Effector CD4-positive, alpha-beta T cell (primary cell): Measurements from ENCODE around the gene TNS1.

Experiments used
- DNase-seq: peaks from one replicate; pipeline ENCODE4 v3.0.0-alpha.2; 2020

TNS1 gene

DNA sequence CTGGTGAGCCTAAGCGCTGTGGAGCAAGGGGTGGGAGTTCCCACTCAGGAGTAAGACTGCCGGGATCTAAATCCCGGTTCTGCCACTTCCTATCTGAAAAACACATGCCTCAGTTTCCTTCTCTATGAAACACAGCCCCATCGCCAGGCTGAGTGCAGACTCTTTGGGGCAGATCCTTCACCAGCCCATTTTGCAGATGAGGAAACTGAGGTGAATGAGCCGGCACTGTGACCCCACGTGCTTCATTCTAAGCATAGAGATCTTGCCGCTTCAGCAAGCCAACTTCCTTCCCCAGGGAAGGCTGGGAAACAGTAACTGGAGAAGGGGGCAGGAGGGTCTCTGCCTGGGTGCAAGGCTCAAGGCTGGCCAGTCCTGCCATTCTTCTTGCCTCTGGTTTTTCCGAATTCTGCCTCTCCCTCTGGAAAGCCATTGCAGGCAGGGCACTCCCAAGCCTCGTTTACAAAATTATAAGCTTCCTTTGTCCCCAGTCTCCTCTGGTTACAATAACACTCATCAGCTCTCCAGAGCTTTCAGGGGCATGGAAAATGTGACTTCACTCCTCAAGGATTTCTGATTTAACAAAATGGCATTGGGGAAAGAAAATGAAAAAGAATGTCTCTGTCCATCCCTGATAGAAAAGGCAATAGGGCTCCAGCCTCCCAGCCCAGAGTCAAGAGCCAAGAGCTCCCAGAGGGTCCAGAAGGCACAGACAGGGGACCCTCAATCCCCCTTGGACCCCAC lies 249.2 kb downstream of the TNS1 start:
- DNase-seq: no peak

DNA sequence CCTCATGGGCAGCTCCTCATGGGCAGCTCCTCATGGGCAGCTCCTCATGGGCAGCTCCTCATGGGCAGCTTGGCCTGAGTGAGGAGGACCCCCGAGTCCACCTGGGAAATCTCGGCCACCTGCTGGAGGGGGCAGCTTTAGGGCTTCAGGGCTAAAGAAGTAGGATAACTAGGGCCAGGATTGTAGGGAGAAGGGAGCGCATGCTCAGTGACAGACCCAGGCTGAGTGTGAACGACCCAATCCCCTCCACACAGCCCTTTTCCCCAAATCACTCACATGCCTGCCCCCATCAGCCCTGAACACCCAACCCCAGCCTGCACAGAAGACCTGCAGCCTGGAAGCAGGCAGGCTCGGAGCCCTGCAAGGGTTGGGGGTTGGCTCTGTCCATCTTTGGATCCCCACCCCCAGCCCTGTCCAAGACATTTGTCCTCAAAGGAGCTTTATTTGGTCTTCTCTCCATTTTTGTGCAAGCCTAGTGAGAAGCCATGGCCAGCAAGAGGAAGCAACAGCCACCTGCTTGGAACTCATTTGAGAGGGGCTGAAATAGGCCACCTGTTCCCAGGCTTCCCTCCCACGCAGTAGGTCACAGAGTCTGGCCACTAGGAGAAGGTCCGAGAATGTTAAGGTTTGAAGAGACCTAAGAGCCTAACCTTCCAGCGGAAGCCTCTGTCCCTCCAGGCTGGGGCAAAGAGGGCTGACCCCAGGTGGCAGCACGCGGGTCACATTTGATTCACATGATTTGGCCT lies 249.9 kb downstream of the TNS1 start:
- no peak for DNase-seq

DNA sequence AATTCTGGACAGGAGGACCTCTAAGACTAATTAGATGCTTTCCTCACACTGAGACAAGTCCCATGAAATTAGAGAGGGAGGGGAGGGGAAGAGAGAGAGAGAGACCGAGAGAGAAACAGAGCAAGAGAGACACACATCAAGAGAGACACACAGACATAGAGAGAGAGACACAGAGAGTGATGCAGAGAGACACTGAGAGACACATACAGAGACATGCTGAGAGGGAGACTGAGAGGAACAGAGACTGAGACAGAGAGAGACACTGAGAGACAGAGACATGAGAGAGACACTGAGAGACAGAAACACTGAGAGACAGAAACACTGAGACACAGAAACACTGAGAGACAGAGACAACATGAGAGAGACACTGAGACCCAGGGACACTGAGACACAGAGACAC lies 250.8 kb downstream of the TNS1 start:
- no peak for DNase-seq

GRCh38 chr2:217751192-217751591 lies 251.6 kb downstream of the TNS1 start:
- no peak for DNase-seq
